ENCODE data around the gene NHP2.

Gene NHP2

GRCh38 chr5:178113141-178113787 is 40.4 kb downstream of the NHP2 start, which contains the start of gene N4BP3:
TSS of gene N4BP3 (plus strand) at chr5:178113532. CDS start at chr5:178119584, 6,052 bp downstream.
- DNase-seq, result peak; percentile 8

GRCh38 chr5:178112545-178112944 is 41.1 kb downstream of the NHP2 start:
- no peak for DNase-seq

- DNase-seq, result no peak
Measured at GRCh38 chr5:178111925-178112324, 41.8 kb downstream of the NHP2 start.

- DNase-seq, result no peak
Measured at GRCh38 chr5:178110511-178110910, 43.2 kb downstream of the NHP2 start.

- DNase-seq, result no peak
Measured at GRCh38 chr5:178108966-178109365, 44.7 kb downstream of the NHP2 start.

- DNase-seq, result no peak
Measured at GRCh38 chr5:178108446-178108845, 45.2 kb downstream of the NHP2 start.

- no peak for DNase-seq
Measured at GRCh38 chr5:178107756-178108310, 45.9 kb downstream of the NHP2 start.

GRCh38 chr5:178106556-178107239 is 47.0 kb downstream of the NHP2 start:
- no peak for DNase-seq

GRCh38 chr5:178106086-178106485 is 47.6 kb downstream of the NHP2 start:
- no peak for DNase-seq

GRCh38 chr5:178104492-178104891 is 49.2 kb downstream of the NHP2 start:
- DNase-seq, result no peak

GRCh38 chr5:178103612-178104011 is 50.1 kb downstream of the NHP2 start:
- no peak for DNase-seq
